ENCODE measurements around the gene NMNAT2. TPM values are rescaled to one million over a fixed set of nuclear protein-coding genes. Genes with fewer than 3 reads are reported as not detected.

Gene NMNAT2
- total and polyA plus RNA-seq, 2 experiments from 2014 or later: 3.6 to 10.0 TPM

DNA sequence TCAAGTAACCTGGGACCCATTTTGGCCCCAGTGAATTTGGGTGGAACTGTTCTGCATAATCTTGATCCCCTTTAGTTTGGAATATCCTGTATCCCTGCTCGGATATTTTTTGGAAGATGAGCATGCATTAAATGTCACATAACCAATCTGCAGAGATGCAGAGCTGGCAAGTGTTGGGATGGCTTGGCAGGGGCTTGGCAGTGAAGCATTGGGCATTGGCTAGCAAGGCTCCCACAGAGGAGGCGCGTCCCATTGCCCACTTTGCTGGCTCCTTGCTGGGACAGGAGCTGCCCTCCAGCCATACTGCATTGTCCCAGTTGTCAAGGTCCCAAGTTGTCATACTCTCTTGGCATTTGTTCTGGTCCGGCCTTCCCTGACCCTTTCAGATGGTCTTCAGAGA is 202.2 kb downstream of the NMNAT2 start (continued):
- TF ChIP-seq, protein P1, sequence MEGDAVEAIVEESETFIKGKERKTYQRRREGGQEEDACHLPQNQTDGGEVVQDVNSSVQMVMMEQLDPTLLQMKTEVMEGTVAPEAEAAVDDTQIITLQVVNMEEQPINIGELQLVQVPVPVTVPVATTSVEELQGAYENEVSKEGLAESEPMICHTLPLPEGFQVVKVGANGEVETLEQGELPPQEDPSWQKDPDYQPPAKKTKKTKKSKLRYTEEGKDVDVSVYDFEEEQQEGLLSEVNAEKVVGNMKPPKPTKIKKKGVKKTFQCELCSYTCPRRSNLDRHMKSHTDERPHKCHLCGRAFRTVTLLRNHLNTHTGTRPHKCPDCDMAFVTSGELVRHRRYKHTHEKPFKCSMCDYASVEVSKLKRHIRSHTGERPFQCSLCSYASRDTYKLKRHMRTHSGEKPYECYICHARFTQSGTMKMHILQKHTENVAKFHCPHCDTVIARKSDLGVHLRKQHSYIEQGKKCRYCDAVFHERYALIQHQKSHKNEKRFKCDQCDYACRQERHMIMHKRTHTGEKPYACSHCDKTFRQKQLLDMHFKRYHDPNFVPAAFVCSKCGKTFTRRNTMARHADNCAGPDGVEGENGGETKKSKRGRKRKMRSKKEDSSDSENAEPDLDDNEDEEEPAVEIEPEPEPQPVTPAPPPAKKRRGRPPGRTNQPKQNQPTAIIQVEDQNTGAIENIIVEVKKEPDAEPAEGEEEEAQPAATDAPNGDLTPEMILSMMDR (conservative IDR thresholded peaks at IDR 0.05; ENCODE audit: low read depth in 2 of 2): no peak
- no peak for TF ChIP-seq EZH2phosphoT487 (IDR thresholded peaks at IDR 0.05; ENCODE audit: unreplicated experiment)

- no peak overlapping the region for H3K4me2 ChIP-seq
- H3K4me1 Mint-ChIP-seq: peaks cover 26% of the 10 kb centered on the region
Observed at GRCh38 chr1:183215076-183215720, 203.0 kb downstream of the NMNAT2 start.

DNA sequence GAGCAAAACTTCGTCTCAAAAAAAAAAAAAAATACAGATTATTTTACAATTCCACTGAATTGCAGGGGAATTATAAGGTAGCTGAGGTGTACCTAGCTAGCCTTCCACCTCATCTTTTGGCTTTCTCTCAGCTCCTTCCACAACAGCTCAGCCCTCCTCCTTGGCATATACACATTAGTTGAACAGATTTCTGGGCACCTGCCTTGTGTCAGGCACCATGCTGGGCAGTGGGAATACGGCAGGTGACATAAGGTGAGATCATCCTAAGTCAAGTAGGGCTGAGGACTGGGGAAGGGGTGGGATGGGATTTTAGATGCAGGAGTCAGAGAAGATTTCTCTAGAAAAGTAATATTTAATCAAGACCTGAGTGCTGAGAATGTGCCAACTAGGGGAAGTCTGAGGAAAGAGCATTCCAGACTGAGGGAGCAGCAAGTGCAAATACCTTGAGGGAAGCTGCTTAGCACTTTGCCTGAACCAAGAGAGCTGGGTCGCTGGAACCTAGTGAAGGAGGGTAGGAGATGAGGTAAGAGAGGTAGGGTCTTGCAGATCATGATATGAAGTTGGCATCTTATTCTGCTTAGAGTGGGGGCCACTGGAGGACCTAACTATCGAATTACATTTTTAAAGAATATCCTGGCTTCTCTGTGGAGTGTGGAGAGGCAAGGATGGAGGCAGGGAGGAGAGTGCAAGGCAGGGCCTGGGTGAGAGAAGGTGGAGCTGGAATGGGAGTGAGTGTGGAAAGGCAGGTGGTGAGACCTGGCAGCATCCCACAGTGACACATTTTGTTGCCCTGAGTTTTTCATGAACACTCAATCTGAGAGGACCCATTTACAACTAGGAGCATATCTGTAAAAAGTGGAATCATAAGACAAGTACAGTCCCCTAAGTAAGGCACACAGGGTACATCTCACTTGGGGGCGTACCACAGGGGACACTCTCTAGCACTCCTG is 203.9 kb downstream of the NMNAT2 start:
- H3K36me3 ChIP-seq (ENCODE audit: insufficient read depth): no peaks in the 10 kb centered on the region
- no peaks in the 10 kb centered on the region for H3K27me3 ChIP-seq (ENCODE audit: insufficient read depth)
- TF ChIP-seq, protein P2, sequence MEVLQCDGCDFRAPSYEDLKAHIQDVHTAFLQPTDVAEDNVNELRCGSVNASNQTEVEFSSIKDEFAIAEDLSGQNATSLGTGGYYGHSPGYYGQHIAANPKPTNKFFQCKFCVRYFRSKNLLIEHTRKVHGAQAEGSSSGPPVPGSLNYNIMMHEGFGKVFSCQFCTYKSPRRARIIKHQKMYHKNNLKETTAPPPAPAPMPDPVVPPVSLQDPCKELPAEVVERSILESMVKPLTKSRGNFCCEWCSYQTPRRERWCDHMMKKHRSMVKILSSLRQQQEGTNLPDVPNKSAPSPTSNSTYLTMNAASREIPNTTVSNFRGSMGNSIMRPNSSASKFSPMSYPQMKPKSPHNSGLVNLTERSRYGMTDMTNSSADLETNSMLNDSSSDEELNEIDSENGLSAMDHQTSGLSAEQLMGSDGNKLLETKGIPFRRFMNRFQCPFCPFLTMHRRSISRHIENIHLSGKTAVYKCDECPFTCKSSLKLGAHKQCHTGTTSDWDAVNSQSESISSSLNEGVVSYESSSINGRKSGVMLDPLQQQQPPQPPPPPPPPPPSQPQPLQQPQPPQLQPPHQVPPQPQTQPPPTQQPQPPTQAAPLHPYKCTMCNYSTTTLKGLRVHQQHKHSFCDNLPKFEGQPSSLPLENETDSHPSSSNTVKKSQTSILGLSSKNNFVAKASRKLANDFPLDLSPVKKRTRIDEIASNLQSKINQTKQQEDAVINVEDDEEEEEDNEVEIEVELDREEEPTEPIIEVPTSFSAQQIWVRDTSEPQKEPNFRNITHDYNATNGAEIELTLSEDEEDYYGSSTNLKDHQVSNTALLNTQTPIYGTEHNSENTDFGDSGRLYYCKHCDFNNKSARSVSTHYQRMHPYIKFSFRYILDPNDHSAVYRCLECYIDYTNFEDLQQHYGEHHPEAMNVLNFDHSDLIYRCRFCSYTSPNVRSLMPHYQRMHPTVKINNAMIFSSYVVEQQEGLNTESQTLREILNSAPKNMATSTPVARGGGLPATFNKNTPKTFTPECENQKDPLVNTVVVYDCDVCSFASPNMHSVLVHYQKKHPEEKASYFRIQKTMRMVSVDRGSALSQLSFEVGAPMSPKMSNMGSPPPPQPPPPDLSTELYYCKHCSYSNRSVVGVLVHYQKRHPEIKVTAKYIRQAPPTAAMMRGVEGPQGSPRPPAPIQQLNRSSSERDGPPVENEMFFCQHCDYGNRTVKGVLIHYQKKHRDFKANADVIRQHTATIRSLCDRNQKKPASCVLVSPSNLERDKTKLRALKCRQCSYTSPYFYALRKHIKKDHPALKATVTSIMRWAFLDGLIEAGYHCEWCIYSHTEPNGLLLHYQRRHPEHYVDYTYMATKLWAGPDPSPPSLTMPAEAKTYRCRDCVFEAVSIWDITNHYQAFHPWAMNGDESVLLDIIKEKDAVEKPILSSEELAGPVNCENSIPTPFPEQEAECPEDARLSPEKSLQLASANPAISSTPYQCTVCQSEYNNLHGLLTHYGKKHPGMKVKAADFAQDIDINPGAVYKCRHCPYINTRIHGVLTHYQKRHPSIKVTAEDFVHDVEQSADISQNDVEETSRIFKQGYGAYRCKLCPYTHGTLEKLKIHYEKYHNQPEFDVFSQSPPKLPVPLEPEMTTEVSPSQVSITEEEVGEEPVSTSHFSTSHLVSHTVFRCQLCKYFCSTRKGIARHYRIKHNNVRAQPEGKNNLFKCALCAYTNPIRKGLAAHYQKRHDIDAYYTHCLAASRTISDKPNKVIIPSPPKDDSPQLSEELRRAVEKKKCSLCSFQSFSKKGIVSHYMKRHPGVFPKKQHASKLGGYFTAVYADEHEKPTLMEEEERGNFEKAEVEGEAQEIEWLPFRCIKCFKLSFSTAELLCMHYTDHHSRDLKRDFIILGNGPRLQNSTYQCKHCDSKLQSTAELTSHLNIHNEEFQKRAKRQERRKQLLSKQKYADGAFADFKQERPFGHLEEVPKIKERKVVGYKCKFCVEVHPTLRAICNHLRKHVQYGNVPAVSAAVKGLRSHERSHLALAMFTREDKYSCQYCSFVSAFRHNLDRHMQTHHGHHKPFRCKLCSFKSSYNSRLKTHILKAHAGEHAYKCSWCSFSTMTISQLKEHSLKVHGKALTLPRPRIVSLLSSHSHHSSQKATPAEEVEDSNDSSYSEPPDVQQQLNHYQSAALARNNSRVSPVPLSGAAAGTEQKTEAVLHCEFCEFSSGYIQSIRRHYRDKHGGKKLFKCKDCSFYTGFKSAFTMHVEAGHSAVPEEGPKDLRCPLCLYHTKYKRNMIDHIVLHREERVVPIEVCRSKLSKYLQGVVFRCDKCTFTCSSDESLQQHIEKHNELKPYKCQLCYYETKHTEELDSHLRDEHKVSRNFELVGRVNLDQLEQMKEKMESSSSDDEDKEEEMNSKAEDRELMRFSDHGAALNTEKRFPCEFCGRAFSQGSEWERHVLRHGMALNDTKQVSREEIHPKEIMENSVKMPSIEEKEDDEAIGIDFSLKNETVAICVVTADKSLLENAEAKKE (CRISPR knock-in tag; IDR thresholded peaks at IDR 0.05): no peak
- TF ChIP-seq, protein P3, sequence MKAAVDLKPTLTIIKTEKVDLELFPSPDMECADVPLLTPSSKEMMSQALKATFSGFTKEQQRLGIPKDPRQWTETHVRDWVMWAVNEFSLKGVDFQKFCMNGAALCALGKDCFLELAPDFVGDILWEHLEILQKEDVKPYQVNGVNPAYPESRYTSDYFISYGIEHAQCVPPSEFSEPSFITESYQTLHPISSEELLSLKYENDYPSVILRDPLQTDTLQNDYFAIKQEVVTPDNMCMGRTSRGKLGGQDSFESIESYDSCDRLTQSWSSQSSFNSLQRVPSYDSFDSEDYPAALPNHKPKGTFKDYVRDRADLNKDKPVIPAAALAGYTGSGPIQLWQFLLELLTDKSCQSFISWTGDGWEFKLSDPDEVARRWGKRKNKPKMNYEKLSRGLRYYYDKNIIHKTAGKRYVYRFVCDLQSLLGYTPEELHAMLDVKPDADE (IDR thresholded peaks at IDR 0.05): no peak
- no peak for TF ChIP-seq EZH2phosphoT487 (IDR thresholded peaks at IDR 0.05; ENCODE audit: unreplicated experiment)
- TF ChIP-seq CREB1 (CRISPR knock-in tag; IDR thresholded peaks at IDR 0.05; ENCODE audit: low read depth): no peak
- no peak for TF ChIP-seq EZH2 (IDR thresholded peaks at IDR 0.05; ENCODE audit: low read depth, unreplicated experiment)

More at GRCh38 chr1:183215076-183215720, 203.0 kb downstream of the NMNAT2 start:
- H3K9me3 Mint-ChIP-seq: no peaks in the 10 kb centered on the region
- H3K4me3 ChIP-seq: no peak overlapping the region
- no peak overlapping the region for H3K27ac ChIP-seq (ENCODE audit: low read depth)
- ATAC-seq: no peak
- no peak for DNase-seq (ENCODE audit: low spot score)
- no peaks in the 10 kb centered on the region for H3K79me2 ChIP-seq (replicated peaks; ENCODE audit: insufficient read depth)
- no peaks in the 10 kb centered on the region for H3K36me3 Mint-ChIP-seq (ENCODE audit: low read depth)
- no peaks in the 10 kb centered on the region for H4K20me1 ChIP-seq (replicated peaks; ENCODE audit: insufficient read depth)
- H2AFZ ChIP-seq: no peak overlapping the region
- H3K27me3 ChIP-seq (ENCODE audit: insufficient read depth): no peaks in the 10 kb centered on the region
- H3K36me3 ChIP-seq (ENCODE audit: insufficient read depth): no peaks in the 10 kb centered on the region
- H3K4me3 Mint-ChIP-seq: no peak overlapping the region
- peaks cover 10% of the 10 kb centered on the region for H3K4me1 ChIP-seq (ENCODE audit: insufficient read depth)
- H3K27ac Mint-ChIP-seq: no peak overlapping the region
- peaks cover 11% of the 10 kb centered on the region for H3K27me3 Mint-ChIP-seq (ENCODE audit: insufficient read depth, low read depth, poor library complexity)
- H3F3A ChIP-seq (replicated peaks; ENCODE audit: low read depth): no peaks in the 10 kb centered on the region
- H3K9me2 ChIP-seq (ENCODE audit: insufficient read depth): no peaks in the 10 kb centered on the region
- no peak for TF ChIP-seq NANOG (IDR thresholded peaks at IDR 0.05; ENCODE audit: borderline replicate concordance)

More for the DNA sequence above, 203.9 kb downstream of the NMNAT2 start:
- Histone ChIP-seq H4K20me1 (replicated peaks; ENCODE audit: insufficient read depth) (no peaks in the 10 kb centered on the region), H3K27ac (ENCODE audit: low read depth) (no peak overlapping the region), H3F3A (replicated peaks; ENCODE audit: low read depth) (no peaks in the 10 kb centered on the region), H3K9me2 (ENCODE audit: insufficient read depth) (no peaks in the 10 kb centered on the region), H3K79me2 (replicated peaks; ENCODE audit: insufficient read depth) (no peaks in the 10 kb centered on the region), H3K4me3 (no peak overlapping the region), H2AFZ (no peak overlapping the region), H3K4me2 (no peak overlapping the region), H3K4me1 (ENCODE audit: insufficient read depth) (peaks cover 6% of the 10 kb centered on the region)
- Mint-ChIP-seq H3K36me3 (ENCODE audit: low read depth) (no peaks in the 10 kb centered on the region), H3K27me3 (ENCODE audit: insufficient read depth, low read depth, poor library complexity) (peaks cover 8% of the 10 kb centered on the region), H3K4me3 (no peak overlapping the region), H3K9me3 (no peaks in the 10 kb centered on the region), H3K4me1 (peaks cover 18% of the 10 kb centered on the region), H3K27ac (no peak overlapping the region)
- no peak for DNase-seq (ENCODE audit: low spot score)
- no peak for ATAC-seq
